Measurements from ENCODE around the gene ABCA13. TPM values are rescaled to one million over a fixed set of nuclear protein-coding genes. Genes with fewer than 3 reads are reported as not detected.

The ABCA13 gene
- total RNA-seq, 4 donors from 2014 or later: under 0.01 to 0.54 (median 0.04) TPM; not detected in 1

DNA sequence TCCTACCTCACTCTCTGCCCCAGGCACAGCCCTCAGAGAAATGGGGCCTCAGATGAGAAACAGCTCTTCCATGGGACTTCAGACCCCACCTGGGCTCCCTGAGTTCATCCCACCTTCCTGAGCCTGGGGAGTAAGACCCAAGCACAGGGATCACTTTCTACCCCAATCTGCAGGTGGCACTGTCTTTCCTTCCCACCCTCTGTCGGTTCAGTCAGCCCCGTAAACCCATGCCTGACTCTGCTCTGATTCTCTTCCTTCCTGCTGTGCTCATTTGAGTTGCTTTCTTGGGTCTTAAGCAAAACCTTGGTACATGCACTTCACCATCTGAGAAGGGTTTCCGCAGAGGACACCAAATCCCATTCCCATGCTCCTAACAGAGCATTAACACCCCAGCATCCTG lies 446.7 kb downstream of the ABCA13 start:
- no peaks in the 10 kb centered on the region for H3K27me3 ChIP-seq
- ATAC-seq: no peak
- 76 to 100% methylated on average over 1 to 3 of the region's 3 CpGs for WGBS, 2 donors (ENCODE audit: low coverage in 1 of 2)
- no peak overlapping the region for H3K27ac ChIP-seq
- no peaks in the 10 kb centered on the region for H3K4me1 ChIP-seq
- TF ChIP-seq POLR2A (IDR thresholded peaks at IDR 0.05) (no peak), POLR2AphosphoS5 (IDR thresholded peaks at IDR 0.05) (no peak), EP300 (IDR thresholded peaks at IDR 0.05) (no peak)
- TF ChIP-seq, protein P1, sequence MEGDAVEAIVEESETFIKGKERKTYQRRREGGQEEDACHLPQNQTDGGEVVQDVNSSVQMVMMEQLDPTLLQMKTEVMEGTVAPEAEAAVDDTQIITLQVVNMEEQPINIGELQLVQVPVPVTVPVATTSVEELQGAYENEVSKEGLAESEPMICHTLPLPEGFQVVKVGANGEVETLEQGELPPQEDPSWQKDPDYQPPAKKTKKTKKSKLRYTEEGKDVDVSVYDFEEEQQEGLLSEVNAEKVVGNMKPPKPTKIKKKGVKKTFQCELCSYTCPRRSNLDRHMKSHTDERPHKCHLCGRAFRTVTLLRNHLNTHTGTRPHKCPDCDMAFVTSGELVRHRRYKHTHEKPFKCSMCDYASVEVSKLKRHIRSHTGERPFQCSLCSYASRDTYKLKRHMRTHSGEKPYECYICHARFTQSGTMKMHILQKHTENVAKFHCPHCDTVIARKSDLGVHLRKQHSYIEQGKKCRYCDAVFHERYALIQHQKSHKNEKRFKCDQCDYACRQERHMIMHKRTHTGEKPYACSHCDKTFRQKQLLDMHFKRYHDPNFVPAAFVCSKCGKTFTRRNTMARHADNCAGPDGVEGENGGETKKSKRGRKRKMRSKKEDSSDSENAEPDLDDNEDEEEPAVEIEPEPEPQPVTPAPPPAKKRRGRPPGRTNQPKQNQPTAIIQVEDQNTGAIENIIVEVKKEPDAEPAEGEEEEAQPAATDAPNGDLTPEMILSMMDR (IDR thresholded peaks at IDR 0.05): no peak
- no peaks in the 10 kb centered on the region for H3K36me3 ChIP-seq
- H3K4me3 ChIP-seq: no peak overlapping the region
- H3K9me3 ChIP-seq: no peaks in the 10 kb centered on the region

DNA sequence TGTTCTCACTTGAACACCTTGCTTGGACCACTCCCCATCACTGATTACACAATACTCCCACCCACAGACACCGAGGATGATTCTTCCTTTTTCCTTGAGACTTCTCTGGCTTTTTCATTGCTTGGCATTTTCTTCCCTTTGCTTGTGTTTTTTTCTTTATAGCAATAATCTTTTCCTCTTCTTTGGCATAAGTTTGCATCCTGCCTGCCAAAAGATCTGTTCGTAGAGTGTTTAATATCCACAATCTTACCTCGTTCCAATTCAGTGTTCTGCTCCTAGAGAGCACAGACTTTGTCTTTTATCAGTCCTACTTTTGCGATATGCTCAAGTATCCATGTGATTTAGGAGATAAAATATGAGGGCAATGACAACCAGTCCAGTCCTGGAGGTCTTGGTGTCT lies 449.8 kb downstream of the ABCA13 start:
- H3K4me1 ChIP-seq: no peaks in the 10 kb centered on the region
- no peaks in the 10 kb centered on the region for H3K27me3 ChIP-seq
- WGBS, 2 donors (ENCODE audit: low coverage in 1 of 2): 40 to 49% methylated on average over 4 of the region's 4 CpGs
- no peak overlapping the region for H3K4me3 ChIP-seq
- no peaks in the 10 kb centered on the region for H3K36me3 ChIP-seq
- no peaks in the 10 kb centered on the region for H3K9me3 ChIP-seq
- TF ChIP-seq, protein P1 (IDR thresholded peaks at IDR 0.05): no peak
- ATAC-seq: no peak
- H3K27ac ChIP-seq: no peak overlapping the region

- Histone ChIP-seq H3K27me3 (no peaks in the 10 kb centered on the region), H3K4me3 (no peak overlapping the region), H3K36me3 (no peaks in the 10 kb centered on the region), H3K9me3 (no peaks in the 10 kb centered on the region), H3K4me1 (no peaks in the 10 kb centered on the region), H3K27ac (no peak overlapping the region)
- TF ChIP-seq POLR2A (IDR thresholded peaks at IDR 0.05) (no peak), POLR2AphosphoS5 (IDR thresholded peaks at IDR 0.05) (no peak), EP300 (IDR thresholded peaks at IDR 0.05) (no peak)
- TF ChIP-seq, protein P1 (IDR thresholded peaks at IDR 0.05): no peak
- ATAC-seq: no peak
- 84 to 88% methylated on average over 4 of the region's 4 CpGs for WGBS, 2 donors (ENCODE audit: low coverage in 1 of 2)
Measured at GRCh38 chr7:48627164-48627563, 455.9 kb downstream of the ABCA13 start.

DNA sequence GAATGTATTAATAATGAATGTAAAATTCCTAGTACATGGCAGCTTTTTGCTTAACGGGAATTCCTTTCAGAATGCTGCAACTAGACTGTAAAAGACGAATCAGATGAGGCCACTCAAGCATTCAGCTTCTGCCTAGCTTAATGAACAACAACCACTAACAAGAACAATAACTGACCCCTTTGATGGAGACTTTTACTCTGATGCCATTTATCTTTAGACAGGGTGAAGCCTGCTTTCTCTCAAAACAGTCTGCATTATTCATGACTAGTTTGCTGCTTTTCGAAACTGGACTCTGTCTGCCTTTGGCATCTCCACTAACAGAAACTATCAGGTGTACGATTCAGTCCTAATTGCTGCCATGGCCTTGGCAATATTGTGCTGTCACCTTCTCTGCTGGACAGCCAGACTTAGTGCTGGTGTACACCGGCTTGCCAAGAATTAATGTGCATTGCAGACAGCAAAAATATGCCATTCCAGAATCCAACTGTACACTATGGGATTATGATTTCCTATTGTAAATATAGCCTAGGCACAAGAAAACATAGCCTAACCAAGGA lies 457.6 kb downstream of the ABCA13 start:
- Histone ChIP-seq H3K9me3 (no peaks in the 10 kb centered on the region), H3K4me1 (no peaks in the 10 kb centered on the region), H3K27me3 (no peaks in the 10 kb centered on the region), H3K36me3 (no peaks in the 10 kb centered on the region), H3K4me3 (no peak overlapping the region), H3K27ac (no peak overlapping the region)
- no peak for ATAC-seq
- 43 to 55% methylated on average over 4 to 5 of the region's 5 CpGs for WGBS, 2 donors (ENCODE audit: low coverage in 1 of 2)
- no peak for TF ChIP-seq POLR2AphosphoS5 (IDR thresholded peaks at IDR 0.05)
- no peak for TF ChIP-seq EP300 (IDR thresholded peaks at IDR 0.05)
- no peak for TF ChIP-seq POLR2A (IDR thresholded peaks at IDR 0.05)
- TF ChIP-seq, protein P1 (IDR thresholded peaks at IDR 0.05): no peak

GRCh38 chr7:48634116-48634632 lies 462.9 kb downstream of the ABCA13 start:
- no peak overlapping the region for H3K27ac ChIP-seq
- WGBS, 2 donors (ENCODE audit: low coverage in 1 of 2): 69 to 72% methylated on average over 2 of the region's 2 CpGs
- H3K4me3 ChIP-seq: no peak overlapping the region
- TF ChIP-seq POLR2AphosphoS5 (IDR thresholded peaks at IDR 0.05): no peak
- no peak for TF ChIP-seq POLR2A (IDR thresholded peaks at IDR 0.05)
- TF ChIP-seq, protein P1 (IDR thresholded peaks at IDR 0.05): no peak
- TF ChIP-seq EP300 (IDR thresholded peaks at IDR 0.05): no peak
- no peaks in the 10 kb centered on the region for H3K36me3 ChIP-seq
- H3K4me1 ChIP-seq: no peaks in the 10 kb centered on the region
- no peaks in the 10 kb centered on the region for H3K9me3 ChIP-seq
- no peak for ATAC-seq
- no peaks in the 10 kb centered on the region for H3K27me3 ChIP-seq

Measured in gastroesophageal sphincter (tissue), 4 donors.